Measurements from ENCODE around the gene HFM1.
"Not testable (repeated sequence)": the region's sequence is repeated elsewhere in the genome, so short reads cannot be mapped to it uniquely, and the experiment has no call there.

DNA sequence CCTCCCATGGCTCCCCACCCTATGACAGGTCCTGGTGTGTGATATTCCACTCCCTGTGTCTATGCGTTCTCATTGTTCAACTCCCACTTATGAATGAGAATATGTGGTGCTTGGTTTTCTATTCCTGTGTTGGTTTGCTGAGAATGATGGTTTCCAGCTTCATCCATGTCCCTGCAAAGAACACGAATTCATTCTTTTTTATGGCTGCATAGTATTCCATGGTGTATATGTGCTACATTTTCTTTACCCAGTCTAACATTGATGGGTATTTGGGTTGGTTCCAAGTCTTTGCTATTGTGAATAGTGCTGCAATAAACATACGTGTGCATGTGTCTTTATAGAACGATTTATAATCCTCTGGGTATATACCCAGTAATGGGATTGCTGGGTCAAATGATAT, 17.9 kb upstream of the HFM1 start:
- TF ChIP-seq, protein P1, sequence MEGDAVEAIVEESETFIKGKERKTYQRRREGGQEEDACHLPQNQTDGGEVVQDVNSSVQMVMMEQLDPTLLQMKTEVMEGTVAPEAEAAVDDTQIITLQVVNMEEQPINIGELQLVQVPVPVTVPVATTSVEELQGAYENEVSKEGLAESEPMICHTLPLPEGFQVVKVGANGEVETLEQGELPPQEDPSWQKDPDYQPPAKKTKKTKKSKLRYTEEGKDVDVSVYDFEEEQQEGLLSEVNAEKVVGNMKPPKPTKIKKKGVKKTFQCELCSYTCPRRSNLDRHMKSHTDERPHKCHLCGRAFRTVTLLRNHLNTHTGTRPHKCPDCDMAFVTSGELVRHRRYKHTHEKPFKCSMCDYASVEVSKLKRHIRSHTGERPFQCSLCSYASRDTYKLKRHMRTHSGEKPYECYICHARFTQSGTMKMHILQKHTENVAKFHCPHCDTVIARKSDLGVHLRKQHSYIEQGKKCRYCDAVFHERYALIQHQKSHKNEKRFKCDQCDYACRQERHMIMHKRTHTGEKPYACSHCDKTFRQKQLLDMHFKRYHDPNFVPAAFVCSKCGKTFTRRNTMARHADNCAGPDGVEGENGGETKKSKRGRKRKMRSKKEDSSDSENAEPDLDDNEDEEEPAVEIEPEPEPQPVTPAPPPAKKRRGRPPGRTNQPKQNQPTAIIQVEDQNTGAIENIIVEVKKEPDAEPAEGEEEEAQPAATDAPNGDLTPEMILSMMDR (optimal IDR thresholded peaks at IDR 0.05 in 1 of 3, IDR thresholded peaks at IDR 0.05 in 1 of 3, conservative IDR thresholded peaks at IDR 0.05 in 1 of 3; ENCODE audit: extremely low read depth in 1 of 3, insufficient read depth in 2 of 3, low read length in 3 of 3) = not testable (repeated sequence)
- TF ChIP-seq EZH2 (IDR thresholded peaks at IDR 0.05; ENCODE audit: low read length) = not testable (repeated sequence)

All from keratinocyte (primary cell).